ENCODE data around the gene TWF1.
"Not testable (repeated sequence)": the region's sequence is repeated elsewhere in the genome, so short reads cannot be mapped to it uniquely, and the experiment has no call there.

Gene TWF1

DNA sequence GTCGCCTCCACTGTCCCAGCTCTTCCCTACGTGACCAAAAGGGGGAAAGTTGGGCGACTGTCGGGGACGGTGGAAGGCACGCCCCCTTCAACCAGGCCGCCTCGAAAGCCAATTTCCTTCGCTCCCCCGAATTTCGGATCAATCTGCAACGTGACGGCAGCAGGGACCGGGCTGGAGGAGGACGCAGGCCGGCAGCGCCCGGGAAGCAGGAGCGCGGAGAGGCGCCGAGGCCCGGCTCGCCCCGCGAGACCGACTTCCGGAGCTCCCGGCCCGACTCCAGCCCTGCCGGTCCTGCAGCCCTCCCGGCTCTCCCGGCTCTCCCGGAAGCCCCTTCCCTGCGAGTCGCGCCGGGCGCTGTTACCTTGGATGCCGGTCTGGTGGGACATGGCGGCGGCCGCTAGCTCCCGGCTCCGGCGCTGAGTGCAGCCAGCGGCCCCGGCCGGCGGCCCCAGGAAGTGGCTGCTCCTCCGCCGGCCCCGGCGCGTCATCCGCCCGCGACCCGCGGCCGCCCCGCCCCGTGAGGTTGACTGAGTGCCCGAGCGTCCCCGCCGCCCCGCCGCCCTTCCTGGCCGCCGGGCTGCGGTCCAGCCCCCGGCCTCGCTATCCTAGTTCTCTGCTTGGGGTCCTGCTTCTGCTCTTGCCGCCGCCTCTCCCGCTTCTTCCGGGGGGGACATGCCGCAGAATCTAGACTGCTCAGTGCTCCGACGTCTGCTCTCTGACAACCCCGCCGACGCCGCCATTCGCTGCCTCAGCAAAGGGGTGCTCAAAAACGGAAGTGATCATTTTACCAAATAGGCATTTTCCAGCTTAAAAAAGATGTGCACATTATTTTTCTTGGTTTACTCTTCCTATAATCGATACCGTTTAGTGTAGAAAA lies at the start of gene TWF1:
TSS of gene TWF1 (minus strand) at position 458 of the 877 bp plus-strand sequence. CDS start at position 386, 72 bp downstream.
- POLR2A ChIA-PET (ENCODE audit: low non-redundant PET), result interaction anchor here (0.9 to 1.4 kb wide), 3 partner anchors 13 to 77 kb away, joined by 3 to 4 read pairs (median 4); partner anchors contain the start of gene TMEM117
- CTCF ChIA-PET, result interaction anchor here (0.5 to 2.9 kb wide), 9 partner anchors 12 to 76 kb away, joined by 3 to 10 read pairs (median 3); partner anchors contain the start of genes IRAK4 and PUS7L

DNA sequence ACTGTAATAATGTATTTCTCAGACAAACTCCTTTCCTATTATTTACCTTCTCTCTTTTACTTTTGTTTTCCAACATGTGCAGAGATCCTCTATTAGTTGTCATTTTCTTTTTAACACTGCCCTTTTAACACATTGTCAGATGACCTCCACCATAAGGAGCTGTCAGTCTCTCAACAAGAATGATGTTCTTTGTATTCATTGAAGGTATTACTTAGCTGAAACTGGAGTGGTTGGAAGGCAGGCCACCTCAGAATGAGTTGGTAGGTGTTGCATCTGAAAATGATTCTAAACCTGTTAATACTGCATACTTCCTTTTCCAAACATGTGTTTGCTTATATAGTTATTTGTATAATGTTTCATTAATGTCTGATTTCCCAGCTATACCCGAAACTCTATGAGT lies 46.6 kb upstream of the TWF1 start:
- no peak for DNase-seq (ENCODE audit: low spot score)
- POLR2A ChIA-PET (ENCODE audit: low non-redundant PET), result no interaction called here
- CTCF ChIA-PET, result no interaction called here
- no peak overlapping the region for H3K27ac ChIP-seq
- TF ChIP-seq, protein P1, sequence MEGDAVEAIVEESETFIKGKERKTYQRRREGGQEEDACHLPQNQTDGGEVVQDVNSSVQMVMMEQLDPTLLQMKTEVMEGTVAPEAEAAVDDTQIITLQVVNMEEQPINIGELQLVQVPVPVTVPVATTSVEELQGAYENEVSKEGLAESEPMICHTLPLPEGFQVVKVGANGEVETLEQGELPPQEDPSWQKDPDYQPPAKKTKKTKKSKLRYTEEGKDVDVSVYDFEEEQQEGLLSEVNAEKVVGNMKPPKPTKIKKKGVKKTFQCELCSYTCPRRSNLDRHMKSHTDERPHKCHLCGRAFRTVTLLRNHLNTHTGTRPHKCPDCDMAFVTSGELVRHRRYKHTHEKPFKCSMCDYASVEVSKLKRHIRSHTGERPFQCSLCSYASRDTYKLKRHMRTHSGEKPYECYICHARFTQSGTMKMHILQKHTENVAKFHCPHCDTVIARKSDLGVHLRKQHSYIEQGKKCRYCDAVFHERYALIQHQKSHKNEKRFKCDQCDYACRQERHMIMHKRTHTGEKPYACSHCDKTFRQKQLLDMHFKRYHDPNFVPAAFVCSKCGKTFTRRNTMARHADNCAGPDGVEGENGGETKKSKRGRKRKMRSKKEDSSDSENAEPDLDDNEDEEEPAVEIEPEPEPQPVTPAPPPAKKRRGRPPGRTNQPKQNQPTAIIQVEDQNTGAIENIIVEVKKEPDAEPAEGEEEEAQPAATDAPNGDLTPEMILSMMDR (conservative IDR thresholded peaks at IDR 0.05; ENCODE audit: low read depth), result no peak

More for the DNA sequence above, at the start of gene TWF1:
- DNase-seq (ENCODE audit: low spot score), result peak; percentile 75
- TF ChIP-seq, protein P1 (conservative IDR thresholded peaks at IDR 0.05; ENCODE audit: low read depth), result peak; percentile 14
- peak within 1 kb of the TSS; percentile 90 for H3K27ac ChIP-seq

DNA sequence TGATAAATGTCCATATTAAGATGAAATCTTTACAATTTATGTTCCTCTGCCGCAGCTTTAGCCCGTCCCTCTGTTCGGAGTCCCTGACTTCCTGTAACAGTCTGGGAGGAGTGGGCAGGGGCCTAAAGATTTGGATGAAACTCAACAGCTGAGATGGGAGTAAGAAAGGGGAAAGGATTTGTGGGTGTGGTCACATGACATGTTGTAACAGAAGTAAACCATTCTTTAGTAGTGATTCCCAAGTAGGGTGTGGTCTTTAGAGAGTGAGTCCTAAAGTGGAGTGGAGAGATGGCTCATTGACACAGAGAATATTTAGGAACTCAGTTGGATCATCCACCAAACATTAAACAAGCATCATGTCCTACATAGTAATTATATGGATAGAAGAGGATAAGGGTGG lies 42.7 kb upstream of the TWF1 start:
- TF ChIP-seq, protein P1 (conservative IDR thresholded peaks at IDR 0.05; ENCODE audit: low read depth), result no peak
- no peak overlapping the region for H3K27ac ChIP-seq
- ChIA-PET POLR2A (ENCODE audit: low non-redundant PET) (no interaction called here), CTCF (no interaction called here)
- no peak for DNase-seq (ENCODE audit: low spot score)

DNA sequence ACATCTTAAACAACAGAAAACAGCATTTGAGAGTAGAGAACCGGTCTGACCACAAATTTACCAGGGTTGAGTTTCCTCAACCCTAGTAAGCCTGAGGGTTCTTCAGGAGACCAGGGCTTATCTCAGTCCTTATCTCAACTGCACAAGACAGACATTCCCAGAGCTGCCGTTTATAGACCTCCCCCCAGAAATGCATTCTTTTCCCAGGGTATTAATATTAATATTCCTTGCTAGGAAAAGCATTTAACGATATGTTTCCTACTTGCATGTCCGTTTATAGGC lies 42.0 kb upstream of the TWF1 start:
- H3K27ac ChIP-seq, result no peak overlapping the region
- POLR2A ChIA-PET (ENCODE audit: low non-redundant PET), result no interaction called here
- TF ChIP-seq, protein P1 (conservative IDR thresholded peaks at IDR 0.05; ENCODE audit: low read depth), result no peak
- CTCF ChIA-PET, result no interaction called here
- DNase-seq (ENCODE audit: low spot score), result no peak

DNA sequence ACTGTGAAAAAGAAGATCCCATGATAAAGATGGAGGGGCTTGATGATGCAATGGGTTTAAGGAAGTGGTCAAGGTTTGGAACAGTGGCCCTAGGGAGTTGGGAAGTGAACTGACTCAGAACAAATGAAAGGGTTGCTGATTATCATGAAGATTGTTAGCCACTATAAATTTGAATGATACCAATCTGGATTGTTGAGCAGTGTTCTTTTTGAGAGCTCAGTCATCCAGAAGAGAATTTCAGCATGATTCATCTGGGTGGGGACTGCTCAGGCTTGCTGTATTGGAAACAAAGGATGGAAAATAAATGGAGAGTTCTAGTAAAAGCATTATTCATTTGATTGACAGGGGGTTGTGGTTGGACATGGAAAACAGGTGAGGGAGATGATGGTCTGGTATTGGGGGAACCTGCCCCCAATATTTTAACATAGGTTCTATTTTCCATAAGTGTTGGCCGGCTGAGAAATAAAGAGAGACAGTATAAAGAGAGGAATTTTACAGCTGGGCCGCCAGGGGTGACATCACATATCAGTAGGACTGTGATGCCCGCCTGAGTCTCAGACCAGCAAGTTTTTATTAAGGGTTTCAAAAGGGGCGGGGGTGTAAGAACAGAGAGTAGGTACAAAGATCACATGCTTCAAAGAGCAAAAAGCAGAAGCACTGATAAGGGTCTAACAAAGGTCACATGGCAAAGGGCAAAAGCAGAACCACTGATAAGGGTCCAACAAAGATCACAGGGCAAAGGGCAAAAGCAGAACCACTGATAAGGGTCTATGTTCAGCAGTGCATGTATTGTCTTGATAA lies 41.5 kb upstream of the TWF1 start:
- CTCF ChIA-PET, result interaction anchor here (1.5 kb wide), 1 partner anchor 35 kb away, joined by 3 read pairs; no protein-coding TSS in a partner anchor
- POLR2A ChIA-PET (ENCODE audit: low non-redundant PET); H3K27ac ChIP-seq: not testable (repeated sequence)
- DNase-seq (ENCODE audit: low spot score), result peak; percentile 61

DNA sequence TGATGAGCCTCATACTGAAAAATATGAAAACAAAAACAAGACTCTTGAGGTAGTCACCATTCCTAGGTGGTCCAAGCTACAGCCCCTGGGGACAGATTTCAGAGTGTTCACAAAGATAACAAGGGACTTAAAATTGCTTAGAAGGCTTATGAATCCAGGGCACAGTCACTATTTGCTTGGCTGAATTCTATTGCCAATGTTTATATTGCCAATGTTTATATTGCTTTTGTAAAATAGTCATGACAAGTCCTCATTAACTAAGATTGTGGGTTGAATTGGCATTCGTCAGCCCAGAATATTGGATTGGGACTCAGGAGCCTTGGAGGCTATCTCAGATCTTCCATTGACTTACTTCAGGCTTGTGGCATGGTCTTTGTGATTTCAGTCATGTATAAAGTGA lies 36.1 kb upstream of the TWF1 start:
- POLR2A ChIA-PET (ENCODE audit: low non-redundant PET), result no interaction called here
- no peak overlapping the region for H3K27ac ChIP-seq
- no peak for DNase-seq (ENCODE audit: low spot score)
- TF ChIP-seq, protein P1 (conservative IDR thresholded peaks at IDR 0.05; ENCODE audit: low read depth), result no peak
- CTCF ChIA-PET, result no interaction called here
